HCT116 (cell line): ENCODE data around the gene ATP5MC3.

ENCODE experiments used
- CTCF ChIP-seq, 3 experiments: fragments of 200-600 bp in 1 of 3; sonication (generic) in 1 of 3; IDR thresholded peaks in 2 of 3; conservative IDR thresholded peaks in 1 of 3; 2 replicates each; pipeline ENCODE4 v1.5.1; 2012 to 2017; ENCODE audit warnings: low read depth in 2 of 3, low read length in 2 of 3, antibody characterized with exemption in 1 of 3, borderline replicate concordance in 1 of 3, control low read depth in 1 of 3, mild to moderate bottlenecking in 1 of 3, mixed read lengths in 1 of 3, mixed run types in 1 of 3, moderate library complexity in 1 of 3; ENCODE audit not compliant: insufficient read depth in 1 of 3
- EZH2 ChIP-seq: fragments of 200-600 bp; sonication (generic); IDR thresholded peaks from 2 replicates; pipeline ENCODE4 v1.6.1; 2017; ENCODE audit warnings: antibody characterized with exemption, mixed run types
- EZH2phosphoT487 ChIP-seq: fragments of 200-600 bp; IDR thresholded peaks from 2 replicates; pipeline ENCODE4 v1.6.1; 2018; ENCODE audit warnings: antibody characterized with exemption, borderline replicate concordance
- FOSL1 ChIP-seq: IDR thresholded peaks from 2 replicates; pipeline ENCODE4 v1.6.1; 2012; ENCODE audit warnings: low read depth
- MAX ChIP-seq: IDR thresholded peaks from 2 replicates; pipeline ENCODE4 v1.6.1; 2012
- POLR2A ChIP-seq: IDR thresholded peaks from 2 replicates; pipeline ENCODE4 v1.7.0; 2011; ENCODE audit warnings: borderline replicate concordance; ENCODE audit not compliant: insufficient read depth, insufficient read length; ENCODE audit errors: extremely low read depth
- POLR2AphosphoS5 ChIP-seq: IDR thresholded peaks from 2 replicates; pipeline ENCODE4 v1.6.1; 2011; ENCODE audit warnings: mild to moderate bottlenecking, low read depth, low read length, moderate library complexity
- RAD21 ChIP-seq: IDR thresholded peaks from 2 replicates; pipeline ENCODE4 v1.6.1; 2012; ENCODE audit warnings: low read depth, mild to moderate bottlenecking
- REST ChIP-seq: IDR thresholded peaks from 2 replicates; pipeline ENCODE4 v1.6.1; 2012; ENCODE audit warnings: low read depth
- SIN3A ChIP-seq: IDR thresholded peaks from 2 replicates; pipeline ENCODE4 v1.6.1; 2012; ENCODE audit warnings: low read depth
- SRF ChIP-seq: IDR thresholded peaks from 2 replicates; pipeline ENCODE4 v1.6.1; 2012; ENCODE audit warnings: low read depth
- TF ChIP-seq, protein P1 (sequence below): IDR thresholded peaks from 2 replicates; pipeline ENCODE4 v1.6.1; 2012

- TF ChIP-seq POLR2A = no peak
- TF ChIP-seq CTCF (IDR thresholded peaks at IDR 0.05 in 2 of 3, conservative IDR thresholded peaks at IDR 0.05 in 1 of 3; ENCODE audit: borderline replicate concordance in 1 of 3, insufficient read depth in 1 of 3, low read depth in 2 of 3, low read length in 2 of 3) = no peak
- TF ChIP-seq SIN3A = no peak
- TF ChIP-seq, protein P1, sequence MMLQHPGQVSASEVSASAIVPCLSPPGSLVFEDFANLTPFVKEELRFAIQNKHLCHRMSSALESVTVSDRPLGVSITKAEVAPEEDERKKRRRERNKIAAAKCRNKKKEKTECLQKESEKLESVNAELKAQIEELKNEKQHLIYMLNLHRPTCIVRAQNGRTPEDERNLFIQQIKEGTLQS = no peak
- no peak for TF ChIP-seq REST
- no peak for TF ChIP-seq EZH2
- no peak for TF ChIP-seq MAX
- no peak for TF ChIP-seq POLR2AphosphoS5
- TF ChIP-seq FOSL1 = no peak
- no peak for TF ChIP-seq RAD21
- no peak for TF ChIP-seq EZH2phosphoT487
- no peak for TF ChIP-seq SRF
Measured at GRCh38 chr2:175188761-175189160, 7.3 kb upstream of the ATP5MC3 start.
